Lower lobe of right lung (tissue), 2 donors: Measurements from ENCODE around the gene HEXD. TPM values are rescaled to one million over a fixed set of nuclear protein-coding genes. Genes with fewer than 3 reads are reported as not detected.

ENCODE experiments used
- ATAC-seq, 2 donors: fragments of 200-7000 bp; cut with Tn5 transposase; one replicate each; pipeline ENCODE4 v1.9.1; 2020 to 2022; ENCODE audit warnings: mild to moderate bottlenecking in 2 of 2, moderate library complexity in 2 of 2
- DNase-seq: peaks from one replicate; pipeline ENCODE4 v3.0.0-alpha.2; 2020
- H3K27ac ChIP-seq: fragments of 200-600 bp; one replicate; pipeline ENCODE4 v1.8.0; 2022
- H3K27me3 ChIP-seq: fragments of 200-600 bp; one replicate; pipeline ENCODE4 v1.8.0; 2022; ENCODE audit warnings: low read depth
- H3K36me3 ChIP-seq: fragments of 200-600 bp; one replicate; pipeline ENCODE4 v1.8.0; 2022; ENCODE audit warnings: mild to moderate bottlenecking
- H3K4me1 ChIP-seq: fragments of 200-600 bp; one replicate; pipeline ENCODE4 v1.8.0; 2022
- H3K4me3 ChIP-seq: fragments of 200-600 bp; one replicate; pipeline ENCODE4 v1.8.0; 2022; ENCODE audit warnings: mild to moderate bottlenecking
- H3K9me3 ChIP-seq: fragments of 200-600 bp; one replicate; pipeline ENCODE4 v1.8.0; 2022
- intact Hi-C: fragments of 100-400 bp; cut with DNase I; formaldehyde crosslinking; loops from one replicate; pipeline ENCODE4 v1.11.0; 2022
- total RNA-seq: library from RNA; stranded (reverse); fragmentation: NEBNext Ultra II Directional; extraction: Animal tissue kit (Norgen Biotek cat#: 25700); gene quantifications from one replicate; pipeline ENCODE4 v1.2.1, GENCODE V29; 2021
- TF ChIP-seq, protein P1 (sequence below): fragments of 200-600 bp; IDR thresholded peaks from one replicate; pipeline ENCODE4 v1.8.0; 2022; ENCODE audit warnings: antibody characterized with exemption, mild to moderate bottlenecking
- donor health status: DM: no; HTN: yes; CAD: no; lungs with severe emphysema.

Gene HEXD
- total RNA-seq, 1 donor from 2014 or later = 60.2 TPM

DNA sequence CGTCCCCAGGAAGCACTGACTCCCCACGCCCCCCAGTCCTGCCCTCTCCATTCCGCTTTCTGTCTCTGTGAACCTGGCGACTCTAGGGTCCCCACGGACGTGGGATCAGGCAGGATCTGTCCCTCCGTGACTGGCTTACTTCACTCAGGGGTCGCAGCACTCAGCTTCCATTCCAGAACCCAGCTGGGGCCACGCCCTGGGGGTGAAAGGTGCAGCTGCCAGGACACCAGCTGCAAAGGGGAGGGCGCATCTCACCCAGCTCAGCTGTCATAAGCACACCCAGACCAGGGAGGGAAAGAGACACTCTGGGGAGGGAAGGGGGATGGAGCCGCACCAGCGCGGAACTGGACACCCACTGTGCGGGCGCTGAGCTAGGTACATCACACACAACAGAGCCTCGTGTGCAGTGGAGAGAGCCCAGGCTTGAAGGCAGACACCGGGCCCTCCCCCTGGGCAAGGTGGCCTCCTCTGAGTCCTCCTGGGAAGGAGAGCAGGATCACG is 18.5 kb upstream of the HEXD start:
- intact Hi-C loops = no loop called here
- ATAC-seq = peak in 1 of 2 donors; percentile 3
- no peaks in the 10 kb centered on the region for H3K27me3 ChIP-seq
- H3K27ac ChIP-seq = no peak overlapping the region
- H3K36me3 ChIP-seq = peaks cover 34% of the 10 kb centered on the region
- no peaks in the 10 kb centered on the region for H3K9me3 ChIP-seq
- peaks cover 15% of the 10 kb centered on the region for H3K4me1 ChIP-seq
- DNase-seq = no peak
- TF ChIP-seq, protein P1, sequence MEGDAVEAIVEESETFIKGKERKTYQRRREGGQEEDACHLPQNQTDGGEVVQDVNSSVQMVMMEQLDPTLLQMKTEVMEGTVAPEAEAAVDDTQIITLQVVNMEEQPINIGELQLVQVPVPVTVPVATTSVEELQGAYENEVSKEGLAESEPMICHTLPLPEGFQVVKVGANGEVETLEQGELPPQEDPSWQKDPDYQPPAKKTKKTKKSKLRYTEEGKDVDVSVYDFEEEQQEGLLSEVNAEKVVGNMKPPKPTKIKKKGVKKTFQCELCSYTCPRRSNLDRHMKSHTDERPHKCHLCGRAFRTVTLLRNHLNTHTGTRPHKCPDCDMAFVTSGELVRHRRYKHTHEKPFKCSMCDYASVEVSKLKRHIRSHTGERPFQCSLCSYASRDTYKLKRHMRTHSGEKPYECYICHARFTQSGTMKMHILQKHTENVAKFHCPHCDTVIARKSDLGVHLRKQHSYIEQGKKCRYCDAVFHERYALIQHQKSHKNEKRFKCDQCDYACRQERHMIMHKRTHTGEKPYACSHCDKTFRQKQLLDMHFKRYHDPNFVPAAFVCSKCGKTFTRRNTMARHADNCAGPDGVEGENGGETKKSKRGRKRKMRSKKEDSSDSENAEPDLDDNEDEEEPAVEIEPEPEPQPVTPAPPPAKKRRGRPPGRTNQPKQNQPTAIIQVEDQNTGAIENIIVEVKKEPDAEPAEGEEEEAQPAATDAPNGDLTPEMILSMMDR = no peak
- H3K4me3 ChIP-seq = no peak overlapping the region

DNA sequence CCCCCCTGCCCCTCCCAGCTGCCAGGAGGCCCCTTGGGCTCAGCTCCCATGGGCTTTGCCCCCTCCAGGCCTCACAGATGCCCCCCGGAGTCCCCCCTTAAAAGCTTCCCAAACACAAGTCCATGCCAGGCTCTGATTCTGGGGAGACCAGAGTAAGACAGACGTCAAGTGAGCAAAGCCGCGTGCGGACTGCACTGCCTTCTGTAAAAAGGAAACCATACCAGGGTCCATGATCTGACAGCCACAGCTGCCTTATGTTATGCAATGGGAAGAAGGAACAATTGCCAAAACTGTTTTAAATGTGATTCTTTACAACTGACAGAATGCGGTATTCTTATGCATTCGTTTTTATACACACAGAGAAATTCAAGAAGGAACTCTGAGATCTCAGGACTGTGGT is 17.9 kb upstream of the HEXD start:
- no peak for DNase-seq
- no peak overlapping the region for H3K27ac ChIP-seq
- TF ChIP-seq, protein P1 = no peak
- intact Hi-C loops = no loop called here
- H3K9me3 ChIP-seq = no peaks in the 10 kb centered on the region
- no peak overlapping the region for H3K4me3 ChIP-seq
- H3K4me1 ChIP-seq = peaks cover 15% of the 10 kb centered on the region
- no peaks in the 10 kb centered on the region for H3K27me3 ChIP-seq
- peak in 1 of 2 donors; percentile 16 for ATAC-seq
- H3K36me3 ChIP-seq = peaks cover 39% of the 10 kb centered on the region

DNA sequence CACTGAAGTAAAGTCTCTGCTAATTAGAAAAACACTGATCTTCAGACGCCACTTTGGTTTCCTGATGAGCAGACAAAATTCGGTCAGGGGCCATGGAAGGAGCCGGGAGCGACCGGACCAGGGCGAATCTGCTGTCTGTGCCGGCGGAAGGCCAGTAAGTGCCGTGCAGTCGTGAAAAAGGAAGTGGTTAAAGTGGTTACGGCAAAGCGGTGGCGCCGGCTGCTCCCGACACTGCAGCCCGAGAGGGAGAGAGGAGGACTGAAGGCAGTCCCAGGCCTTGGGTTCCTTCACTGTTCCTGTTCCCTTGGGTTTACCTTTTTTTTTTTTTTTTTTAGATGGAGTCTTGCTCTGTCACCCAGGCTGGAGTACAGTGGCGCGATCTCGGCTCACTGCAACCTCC is 17.3 kb upstream of the HEXD start:
- Histone ChIP-seq H3K36me3 (peaks cover 39% of the 10 kb centered on the region), H3K27ac (peak overlapping the region; percentile 18), H3K4me1 (peaks cover 15% of the 10 kb centered on the region), H3K27me3 (no peaks in the 10 kb centered on the region), H3K9me3 (no peaks in the 10 kb centered on the region), H3K4me3 (peak overlapping the region; percentile 16)
- ATAC-seq (peak; percentile 79 to 80), DNase-seq (peak; percentile 83)
- TF ChIP-seq, protein P1 = no peak
- intact Hi-C loops = no loop called here

- intact Hi-C loops = no loop called here
- ATAC-seq (no peak), DNase-seq (no peak)
- Histone ChIP-seq H3K36me3 (peaks cover 43% of the 10 kb centered on the region), H3K9me3 (no peaks in the 10 kb centered on the region), H3K4me1 (peaks cover 15% of the 10 kb centered on the region), H3K4me3 (no peak overlapping the region), H3K27ac (no peak overlapping the region), H3K27me3 (no peaks in the 10 kb centered on the region)
- TF ChIP-seq, protein P1 = no peak
Observed at GRCh38 chr17:82402865-82403264, 15.3 kb upstream of the HEXD start.

DNA sequence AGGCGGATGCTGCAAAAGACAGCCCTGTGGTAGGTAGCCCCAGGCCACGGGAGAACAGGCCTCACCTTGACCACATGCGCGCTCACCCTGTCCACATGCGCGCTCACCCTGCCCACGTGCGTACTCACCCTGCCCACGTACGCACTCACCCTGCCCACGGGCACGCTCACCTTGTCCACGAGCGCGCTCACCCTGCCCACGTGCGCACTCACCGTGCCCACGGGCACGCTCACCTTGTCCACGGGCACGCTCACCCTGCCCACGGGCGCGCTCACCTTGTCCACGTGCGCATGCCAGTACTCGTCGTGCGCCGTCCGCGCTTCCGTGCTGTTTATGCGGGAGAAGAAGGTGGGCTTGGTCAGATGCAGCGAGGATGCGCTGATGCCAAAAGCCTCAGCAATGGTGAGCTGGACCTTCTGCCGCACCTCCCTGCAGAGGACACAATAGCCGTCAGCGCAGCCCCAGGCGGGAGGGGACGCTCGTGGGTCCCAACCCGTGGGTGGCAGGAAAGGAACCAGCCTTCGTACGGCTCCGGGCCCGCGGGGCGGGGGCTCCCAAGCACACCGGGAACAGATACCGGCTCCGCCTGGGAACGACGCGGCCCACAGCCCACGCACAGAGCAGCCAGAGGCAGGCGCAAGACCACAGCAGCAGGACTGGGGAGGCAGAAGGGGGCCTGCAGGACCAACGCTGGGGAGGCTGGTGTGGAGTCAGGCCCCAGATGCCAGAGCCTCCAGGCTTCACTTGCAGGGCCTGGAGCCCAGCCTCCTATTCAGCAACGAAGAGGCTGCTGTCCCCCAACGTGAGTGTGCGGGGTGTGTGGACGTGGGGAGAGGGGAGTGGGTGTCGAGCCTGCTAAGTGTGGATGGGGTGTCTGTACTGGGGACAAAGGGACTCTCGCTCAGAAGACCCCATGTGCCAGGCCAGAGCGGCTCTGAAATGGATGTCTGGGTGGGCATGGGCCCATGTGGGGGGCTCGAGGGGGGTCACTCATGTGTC is 14.2 kb upstream of the HEXD start:
- Histone ChIP-seq H3K4me3 (no peak overlapping the region), H3K36me3 (peaks cover 47% of the 10 kb centered on the region), H3K27me3 (no peaks in the 10 kb centered on the region), H3K27ac (no peak overlapping the region), H3K9me3 (no peaks in the 10 kb centered on the region), H3K4me1 (peaks cover 15% of the 10 kb centered on the region)
- TF ChIP-seq, protein P1 = no peak
- DNase-seq = no peak
- intact Hi-C loops = no loop called here
- peak in 1 of 2 donors; percentile 37 for ATAC-seq
